HG03280 (cell line): ENCODE results near the gene TXNRD3.

Source experiments
- ATAC-seq: cut with Tn5 transposase; IDR thresholded peaks from one replicate; pipeline ENCODE4 v1.9.1; 2021; ENCODE audit warnings: mild to moderate bottlenecking, moderate library complexity; ENCODE audit not compliant: unreplicated experiment

The TXNRD3 gene

DNA sequence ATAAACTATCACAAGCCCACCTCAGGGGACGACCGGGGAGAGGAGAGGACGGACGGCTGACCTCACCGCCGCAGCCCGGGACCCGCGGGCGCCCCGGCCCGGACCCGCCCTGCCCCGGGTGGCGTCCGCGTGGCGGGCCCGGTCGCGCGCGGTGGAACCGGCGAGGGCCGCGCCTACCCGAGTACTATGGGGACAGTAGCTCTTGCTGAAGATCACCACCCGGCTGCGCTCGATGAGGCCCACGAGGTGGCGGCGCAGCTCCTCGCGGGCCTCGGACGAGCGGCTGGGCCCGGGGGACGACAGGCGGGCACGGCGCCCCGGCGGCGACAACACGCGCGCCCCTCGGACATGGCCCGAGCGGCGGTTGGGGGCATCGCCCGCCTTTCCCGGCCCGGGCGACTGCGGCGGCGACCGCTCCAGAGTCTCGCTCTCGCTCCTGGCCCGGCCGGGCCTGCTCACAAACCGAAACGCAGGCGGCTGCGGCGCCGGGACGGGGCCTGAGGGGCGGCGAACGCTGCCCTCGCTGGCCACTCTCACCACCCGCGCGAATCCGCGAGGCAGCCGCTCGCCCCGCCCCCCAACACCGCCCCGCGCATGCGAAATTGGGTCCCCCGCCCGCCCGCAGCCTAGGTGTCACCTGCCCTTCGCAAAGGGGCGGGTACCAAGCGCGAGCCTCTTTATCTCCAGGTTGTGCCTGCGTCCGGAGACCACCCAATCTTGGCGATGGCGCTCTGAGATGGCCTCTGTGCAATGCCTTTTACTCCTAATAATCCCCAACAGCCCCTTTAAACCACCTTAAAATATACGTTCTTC lies at the start of gene TXNRD3:
TXNRD3 (minus strand) TSS at position 554 of the 813 bp plus-strand sequence.
- ATAC-seq = no peak

DNA sequence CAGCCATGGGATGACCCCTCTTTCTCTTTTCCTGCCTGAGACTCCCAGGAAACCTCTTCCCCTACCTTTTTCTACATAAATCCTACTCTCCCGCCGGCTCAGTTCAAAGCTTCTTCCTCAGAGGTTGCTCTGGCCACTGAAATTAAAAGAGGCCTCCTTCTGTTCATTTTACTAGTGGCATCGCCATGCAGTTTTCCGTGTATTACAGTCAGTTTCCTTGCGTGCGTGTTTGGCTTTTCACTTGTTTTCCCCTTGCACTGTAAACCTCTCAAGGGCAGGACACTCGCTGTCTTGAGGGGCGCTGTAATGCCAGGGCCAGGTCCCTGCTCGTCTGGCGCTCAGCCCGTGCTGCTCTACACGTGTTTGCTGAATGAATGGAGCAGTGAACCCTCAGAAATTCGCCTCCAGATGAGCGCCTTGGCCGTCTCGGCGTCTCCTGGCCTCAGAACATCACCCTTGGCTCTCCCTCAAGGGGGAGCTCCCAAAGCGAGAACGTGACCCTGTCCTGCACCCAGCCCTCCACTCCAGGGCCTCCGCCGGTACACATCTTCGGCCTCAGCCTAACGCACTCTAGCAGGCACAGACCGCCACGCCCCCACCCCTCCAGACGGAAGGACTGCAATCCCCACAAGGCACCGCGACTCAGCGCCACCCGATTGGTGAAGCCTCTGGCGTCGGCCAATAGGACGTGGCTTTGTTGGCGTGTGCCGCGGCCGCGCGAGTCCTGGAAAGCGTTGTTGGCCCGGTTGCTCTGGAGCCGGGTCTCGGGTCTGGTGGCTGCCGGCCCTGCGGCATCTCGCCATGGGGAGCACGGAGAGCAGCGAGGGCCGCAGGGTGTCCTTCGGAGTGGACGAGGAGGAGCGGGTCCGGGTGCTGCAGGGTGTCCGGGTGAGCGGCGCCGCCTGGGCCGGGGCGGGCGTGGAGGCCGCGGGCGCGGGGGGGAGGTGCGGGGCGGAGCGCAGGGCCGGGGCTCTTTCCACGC lies 48.9 kb upstream of the TXNRD3 start, which contains the start of gene CHCHD6:
CHCHD6 (plus strand) TSS at position 729 of the 982 bp plus-strand sequence; CDS start at position 802, 73 bp downstream.
- ATAC-seq = peak; percentile 98

DNA sequence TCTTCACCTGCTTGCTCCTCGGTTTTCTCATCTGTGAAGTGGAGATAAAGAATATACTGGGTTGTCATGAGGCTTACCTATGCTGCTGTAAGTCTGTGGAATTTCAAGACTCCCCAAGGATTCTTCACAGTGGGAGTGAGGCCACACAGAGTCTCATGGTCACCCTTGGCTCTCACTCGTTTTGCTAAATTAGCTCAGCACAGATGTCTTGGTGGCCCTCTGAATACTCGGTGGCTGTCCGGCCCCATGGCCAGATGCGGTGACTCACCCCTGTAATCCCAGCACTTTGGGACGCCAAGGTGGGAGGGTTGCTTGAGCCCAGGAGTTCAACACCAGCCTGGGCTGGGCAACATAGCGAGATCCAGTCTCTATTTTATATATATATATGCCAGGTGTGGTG lies 44.1 kb upstream of the TXNRD3 start:
- ATAC-seq = no peak

DNA sequence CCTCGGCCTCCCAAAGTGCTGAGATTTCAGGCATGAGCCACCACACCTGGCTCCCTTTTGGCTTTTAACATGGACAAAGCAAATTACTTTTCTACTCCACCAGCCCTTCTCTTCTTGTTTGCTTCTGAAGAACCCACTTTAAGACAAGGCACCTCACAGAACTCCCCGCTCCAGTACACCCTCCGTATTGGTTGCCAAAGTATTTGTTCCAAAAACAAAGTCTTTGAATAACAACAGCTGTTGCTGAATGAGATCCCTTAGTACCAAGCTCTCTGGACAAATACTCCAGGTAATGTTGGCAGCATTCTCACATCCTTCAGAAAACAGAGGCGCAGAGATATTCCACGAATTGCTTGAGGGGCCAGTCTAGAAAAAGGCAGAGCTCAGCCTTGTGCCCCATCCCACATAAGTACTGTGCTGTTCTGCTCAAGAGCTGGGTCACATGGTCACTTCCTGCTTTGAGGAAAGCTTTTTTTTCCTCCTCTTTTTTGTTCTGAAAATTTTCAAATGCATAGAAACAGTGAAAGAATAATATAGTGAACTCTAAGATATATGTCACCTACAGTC lies 41.9 kb upstream of the TXNRD3 start:
- no peak for ATAC-seq

DNA sequence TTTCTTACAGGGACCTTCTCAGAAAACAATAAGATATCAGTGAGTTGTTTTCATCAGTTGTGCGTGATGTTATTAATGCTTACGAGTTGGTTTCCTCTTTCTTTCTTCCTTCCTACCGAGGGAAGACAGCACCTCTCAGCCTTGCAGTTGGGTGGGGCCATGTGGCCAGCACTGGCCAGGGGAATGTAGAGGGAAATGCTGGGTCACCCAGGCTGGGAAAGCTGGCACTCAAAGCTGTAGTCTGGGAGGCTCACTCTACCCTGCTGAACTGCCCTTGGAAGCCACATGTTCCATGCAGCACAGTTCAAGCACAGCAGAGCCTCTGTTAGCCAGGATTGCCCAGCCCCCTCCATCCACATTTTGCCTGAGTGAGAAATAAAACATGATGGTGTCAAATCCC lies 39.0 kb upstream of the TXNRD3 start:
- no peak for ATAC-seq

DNA sequence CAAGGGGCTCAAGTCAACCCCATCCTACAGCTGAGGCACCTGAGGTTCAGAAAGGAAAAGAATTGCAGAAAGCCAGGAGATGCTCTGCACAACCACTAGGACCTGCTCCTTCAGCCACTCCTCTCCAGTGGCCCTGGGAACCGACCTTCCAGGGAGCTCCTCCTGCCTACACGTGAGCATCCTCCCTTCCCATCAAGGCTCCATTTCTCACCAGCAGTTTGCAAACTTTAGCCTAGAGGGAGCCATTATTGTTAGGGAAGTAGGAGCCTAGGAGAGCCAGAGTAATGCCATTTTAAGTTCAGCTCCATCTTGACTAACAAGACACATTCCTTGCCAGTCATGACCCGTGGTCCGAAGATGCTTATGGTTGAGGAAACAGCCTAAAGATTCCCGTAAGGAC lies 37.9 kb upstream of the TXNRD3 start:
- no peak for ATAC-seq

DNA sequence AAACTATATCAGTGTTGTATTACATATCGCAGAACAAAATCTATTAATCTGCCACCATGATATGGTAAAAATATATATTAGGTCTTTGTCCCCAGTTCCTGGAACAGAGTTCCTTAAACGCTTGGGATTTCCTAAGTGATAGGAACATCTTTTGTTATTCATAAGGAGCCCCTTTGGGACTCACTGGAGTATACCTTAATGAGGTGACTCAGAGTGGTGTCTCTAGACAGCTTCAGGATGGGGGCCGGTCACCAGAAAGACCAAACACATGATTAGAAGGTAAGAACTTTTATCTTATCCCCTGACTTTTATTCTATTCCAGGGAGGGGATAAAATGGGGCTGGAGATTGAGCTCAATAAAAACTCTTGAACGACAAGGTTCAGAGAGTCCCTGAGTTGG lies 36.8 kb upstream of the TXNRD3 start:
- ATAC-seq = no peak

DNA sequence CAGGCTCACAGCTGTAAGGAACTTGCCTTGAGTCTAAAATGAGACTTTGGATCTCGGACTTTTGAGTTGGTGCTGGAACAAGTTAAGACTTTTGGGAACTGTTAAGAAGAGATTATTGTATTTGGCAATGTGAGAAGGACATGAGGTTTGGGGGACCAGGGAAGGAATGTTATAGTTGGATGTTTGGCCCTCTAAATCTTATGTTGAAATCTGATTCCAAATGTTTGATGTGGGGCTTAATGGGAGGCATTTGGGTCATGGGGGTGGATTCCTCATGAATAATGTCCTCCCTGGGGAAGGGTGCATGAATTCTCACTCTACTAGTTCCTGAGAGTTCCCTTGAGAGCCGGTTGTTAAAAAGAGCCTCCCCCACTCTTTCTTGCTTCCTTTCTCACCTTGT lies 30.6 kb upstream of the TXNRD3 start:
- no peak for ATAC-seq

DNA sequence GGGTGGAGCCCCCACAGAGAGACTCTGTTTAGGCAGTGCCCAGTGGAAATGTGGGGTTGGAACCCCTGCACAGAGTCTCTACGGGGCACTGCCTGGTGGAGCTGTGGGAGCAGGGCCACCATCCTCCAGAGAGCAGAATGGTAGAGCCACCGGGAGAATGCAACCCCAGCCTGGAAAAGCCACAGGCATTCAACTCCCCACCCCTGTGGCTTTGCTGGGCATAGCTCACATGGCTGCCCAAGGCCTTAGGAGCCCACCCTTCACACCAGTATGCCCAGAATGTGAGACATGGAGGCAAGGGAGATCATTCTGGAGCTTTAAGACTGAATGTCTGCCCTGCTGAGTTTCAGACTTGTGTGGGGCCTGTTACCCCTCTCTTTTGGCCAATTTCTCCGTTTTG lies 30.1 kb upstream of the TXNRD3 start:
- ATAC-seq = no peak

DNA sequence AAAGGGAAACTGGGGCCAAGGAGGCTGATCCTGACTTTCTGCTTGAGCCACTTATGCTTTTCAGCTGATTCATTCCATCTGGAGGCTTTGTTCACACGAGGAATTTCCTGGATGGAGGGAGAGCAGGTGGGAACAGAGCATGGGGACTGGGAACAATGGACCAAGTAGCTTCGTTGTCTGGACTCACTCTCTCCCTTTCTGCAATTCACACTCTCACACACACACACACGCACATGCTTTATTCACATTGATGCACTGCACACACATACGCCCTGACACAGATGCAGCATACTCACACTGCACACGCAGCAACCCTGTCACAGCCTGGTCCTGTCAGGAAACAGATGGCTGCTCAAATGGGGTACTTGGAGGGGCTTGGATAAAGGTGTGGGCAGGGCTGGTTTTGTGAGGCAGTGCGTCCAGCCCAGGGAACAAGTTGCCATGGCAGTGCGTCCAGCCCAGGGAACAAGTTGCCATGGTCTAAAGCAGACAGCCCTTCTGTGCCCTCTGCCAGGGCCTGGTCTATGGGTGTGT lies 29.4 kb upstream of the TXNRD3 start:
- no peak for ATAC-seq

DNA sequence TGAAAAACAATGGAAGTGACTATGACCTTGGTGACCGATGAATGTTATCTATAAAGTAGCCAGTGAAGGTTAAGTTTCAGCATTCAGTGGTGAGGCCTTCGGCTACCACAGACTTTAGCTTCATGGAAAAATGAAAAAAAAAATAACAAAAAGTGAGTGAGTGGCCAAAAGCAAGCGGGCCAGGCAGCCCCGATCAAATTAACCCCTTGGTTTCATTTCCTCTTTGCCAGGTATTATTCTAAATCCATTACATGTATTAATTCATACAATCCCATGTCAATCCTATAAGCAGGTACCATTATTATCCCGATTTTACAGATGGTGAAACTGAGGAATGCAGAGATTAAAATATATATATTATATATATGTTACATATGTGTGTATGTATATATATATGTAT lies 28.1 kb upstream of the TXNRD3 start:
- ATAC-seq = no peak

DNA sequence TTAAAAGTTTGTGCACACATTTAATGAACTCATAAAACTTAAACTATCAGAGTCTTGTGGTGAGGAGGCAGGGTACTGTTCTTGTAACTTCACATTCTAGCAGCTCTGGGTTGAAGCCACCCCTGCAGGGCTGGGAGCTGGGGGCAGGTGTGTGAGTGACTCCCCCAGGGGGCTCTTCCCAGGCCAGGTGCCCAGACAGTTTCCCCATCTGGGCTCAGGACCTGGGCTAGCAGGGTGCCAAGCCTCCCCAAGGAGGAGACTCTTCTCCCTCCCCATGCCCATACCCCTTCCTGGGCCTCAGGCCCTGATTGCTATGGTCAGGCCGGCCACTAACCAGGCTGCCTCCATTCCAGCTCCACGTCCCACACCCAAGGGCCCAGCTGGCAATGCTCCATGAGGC lies 27.1 kb upstream of the TXNRD3 start:
- ATAC-seq = no peak

DNA sequence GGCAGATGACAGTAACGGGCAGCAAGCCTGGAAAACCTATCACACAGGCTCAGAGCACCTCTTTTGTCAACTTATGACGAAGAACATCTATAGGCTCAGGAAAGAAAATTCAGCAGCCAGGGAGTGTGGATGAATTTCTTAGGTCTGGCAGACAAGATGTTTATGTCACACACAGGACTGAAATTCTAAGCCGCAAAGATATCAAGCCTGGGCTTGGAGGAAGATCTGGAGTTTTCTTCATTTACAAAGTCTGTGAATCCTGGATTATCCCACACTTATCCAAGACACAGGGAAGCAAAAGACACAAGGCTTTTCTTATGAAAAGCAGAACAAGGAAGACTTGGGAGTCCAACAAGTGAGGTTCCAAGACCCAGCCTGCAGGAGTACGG lies 25.7 kb upstream of the TXNRD3 start:
- ATAC-seq = no peak

DNA sequence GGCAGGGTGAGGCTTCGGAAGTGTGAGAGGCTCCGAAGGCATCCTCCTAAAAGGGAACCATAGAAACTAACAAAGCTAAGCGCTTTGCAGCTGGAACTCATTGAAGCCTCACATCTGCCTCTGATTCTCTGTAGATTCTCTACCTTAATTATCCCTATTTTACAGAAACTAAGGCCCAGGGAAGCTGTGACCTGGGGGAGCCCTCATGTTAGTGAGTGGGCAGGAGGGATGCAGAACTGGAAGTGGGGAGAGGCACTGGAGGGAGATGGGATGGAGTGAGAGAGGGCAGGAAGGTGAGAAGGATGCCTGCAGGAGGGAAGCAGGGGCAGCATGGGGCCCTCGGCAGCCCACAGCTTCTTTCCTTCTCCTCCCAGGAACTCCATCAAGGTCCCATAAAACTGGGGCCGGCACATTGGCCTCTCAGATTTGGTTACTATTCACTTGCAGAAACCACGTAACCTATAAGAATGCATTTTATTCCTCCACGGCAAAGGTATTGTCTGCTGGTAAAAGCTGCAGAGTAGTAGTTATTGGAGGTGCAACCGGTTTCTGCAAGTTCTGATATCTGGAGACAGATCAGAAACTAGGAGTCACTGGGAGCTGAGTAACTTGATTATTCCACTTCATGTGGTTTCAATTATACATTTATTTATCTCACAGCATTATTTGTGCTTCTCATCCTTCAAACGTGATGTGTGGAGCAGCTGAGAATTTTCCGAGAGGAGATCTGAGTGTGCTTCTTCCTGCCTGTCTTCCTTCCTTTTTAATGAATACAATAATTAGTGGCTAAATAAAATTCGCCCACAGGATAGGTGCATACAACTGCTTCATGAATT lies 25.1 kb upstream of the TXNRD3 start:
- ATAC-seq = no peak

DNA sequence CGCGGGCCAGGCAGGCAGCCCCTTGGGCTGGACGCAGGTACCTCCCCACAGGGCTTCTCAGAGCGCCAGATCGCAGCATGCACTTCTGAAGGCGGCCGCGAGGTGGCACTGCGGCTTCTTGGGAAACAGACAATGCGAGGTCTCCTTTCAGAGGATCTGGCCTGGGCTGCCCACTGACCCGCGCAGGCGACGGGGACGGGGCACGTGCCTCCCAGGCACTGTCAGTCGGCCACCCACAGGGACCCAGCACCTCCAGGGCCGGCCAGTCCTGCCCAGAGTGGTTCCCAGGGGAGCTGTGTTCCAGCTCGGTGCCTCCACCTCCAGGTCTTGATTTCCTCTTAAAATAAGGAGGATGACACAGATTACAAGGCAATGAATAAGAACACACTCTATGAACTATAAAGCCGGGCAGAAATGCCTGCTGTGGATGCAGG lies 24.4 kb upstream of the TXNRD3 start:
- ATAC-seq = no peak

DNA sequence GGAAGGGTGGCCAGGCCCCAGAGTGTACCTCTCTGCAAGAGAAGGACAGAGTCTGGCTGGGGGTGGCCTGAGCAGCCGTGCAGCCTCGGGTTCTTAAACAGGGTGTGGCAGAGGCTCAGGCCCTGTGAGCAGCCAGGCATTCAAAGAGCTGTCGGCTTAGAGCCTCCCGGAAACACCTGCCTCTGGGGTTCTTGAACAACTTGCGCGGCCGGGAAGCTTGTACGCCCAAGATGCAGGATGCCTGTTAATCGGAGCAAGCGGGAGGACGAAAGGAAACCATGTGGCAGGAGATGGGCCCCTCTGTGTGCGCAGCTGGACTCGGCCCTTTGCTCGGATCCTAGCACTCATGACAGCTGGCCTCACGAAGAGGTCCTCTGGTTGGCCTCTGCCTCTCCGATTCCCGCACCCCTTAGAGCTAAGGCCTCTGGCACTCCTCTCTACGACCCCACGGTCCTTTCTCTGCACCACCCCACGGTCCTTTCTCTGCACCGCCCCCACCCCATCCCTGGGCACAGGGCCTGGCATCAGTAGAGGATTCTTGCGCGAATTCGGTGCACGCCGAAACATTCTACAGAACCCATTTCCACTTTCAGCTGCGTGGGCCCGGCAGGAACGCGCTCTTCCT lies 23.9 kb upstream of the TXNRD3 start:
- no peak for ATAC-seq

DNA sequence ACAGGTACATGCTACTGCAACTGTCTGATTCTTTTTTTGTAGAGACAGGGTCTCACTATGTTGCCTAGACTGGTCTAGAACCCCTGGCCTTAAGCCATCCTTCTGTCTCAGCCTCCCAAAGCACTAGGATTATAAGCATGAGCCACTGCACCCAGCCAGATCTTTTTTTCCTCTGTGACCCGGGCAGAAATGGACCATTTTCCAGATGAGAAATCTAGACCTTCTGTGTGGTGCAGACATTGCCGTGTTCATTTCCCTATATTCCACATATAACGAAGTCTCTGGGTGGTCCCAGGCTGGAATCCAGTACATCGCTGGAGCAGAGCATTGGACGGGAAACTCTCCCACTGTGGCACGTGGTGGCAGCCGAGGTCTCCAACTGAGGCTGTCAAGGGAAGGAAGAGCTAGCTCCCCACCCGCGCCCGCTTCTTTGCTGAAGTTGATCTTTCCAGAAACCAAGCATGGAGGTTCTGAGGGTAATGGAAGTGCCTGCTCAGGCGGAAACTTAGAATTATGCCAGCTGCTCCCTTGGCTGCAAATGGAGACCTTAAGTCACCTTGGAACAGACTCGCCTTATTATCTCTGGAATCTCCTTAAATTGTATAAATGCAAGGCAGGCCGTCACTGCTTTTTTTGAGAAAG lies 23.1 kb upstream of the TXNRD3 start:
- ATAC-seq = no peak

DNA sequence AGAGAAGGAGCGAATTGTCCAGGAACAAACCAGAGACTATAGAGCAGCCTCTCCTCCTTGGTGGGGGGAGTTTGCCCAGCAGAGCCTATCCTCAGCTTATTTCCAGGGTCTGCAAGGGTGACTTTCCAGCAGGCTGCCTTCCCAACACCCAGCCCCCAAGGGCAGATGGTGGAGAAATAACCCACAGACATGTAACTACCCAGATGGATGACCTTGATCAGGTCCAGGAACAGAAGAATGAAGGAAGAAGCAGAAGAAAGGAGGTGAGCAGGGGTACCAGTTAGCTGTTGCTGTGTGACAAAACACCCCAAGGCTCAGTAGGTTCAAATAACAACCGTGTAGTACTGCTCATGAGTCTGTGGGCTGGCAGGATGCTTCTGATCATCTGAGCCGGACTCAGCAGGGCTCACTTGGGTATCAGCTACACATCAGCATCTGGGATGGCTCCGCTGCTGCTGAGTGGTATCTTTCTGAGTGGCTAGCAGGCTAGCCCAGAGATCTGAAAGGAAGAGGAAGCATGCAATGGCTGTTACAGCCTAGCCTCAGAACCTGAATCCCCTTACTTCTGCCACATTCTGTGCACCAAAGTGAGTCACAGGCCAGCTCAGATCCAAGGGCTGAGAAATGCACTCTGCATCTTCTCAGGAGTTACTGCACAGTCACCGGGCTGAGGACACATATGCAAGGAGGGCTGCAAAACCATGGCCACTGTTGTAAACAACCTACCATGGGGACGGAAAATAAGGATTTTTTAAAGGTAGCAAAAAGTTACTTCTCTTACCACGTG lies 22.2 kb upstream of the TXNRD3 start:
- ATAC-seq = no peak

DNA sequence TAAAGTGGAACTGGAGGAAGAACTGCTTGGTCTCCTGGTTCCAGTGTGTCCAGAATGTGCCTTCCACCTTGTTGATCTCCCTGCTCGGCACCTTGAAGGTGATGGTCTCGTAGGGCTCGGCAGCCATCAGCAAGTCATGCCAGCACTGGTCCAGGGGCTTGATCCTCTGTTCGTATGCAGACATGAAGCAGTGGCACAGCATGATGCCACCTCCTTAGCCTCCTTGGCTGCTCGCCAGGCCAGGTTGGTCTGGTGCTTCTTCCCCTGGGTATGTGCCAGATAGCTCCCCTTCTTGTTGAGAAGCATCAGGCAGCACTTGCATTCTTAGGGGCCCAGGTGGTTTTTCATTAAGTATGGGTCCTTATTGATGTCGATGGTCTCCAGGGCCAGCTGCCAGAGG lies 17.8 kb upstream of the TXNRD3 start:
- no peak for ATAC-seq
